Suppressor macrophage treated with lipopolysaccharide for 1 hour (primary cell): Measurements from ENCODE around the gene TM2D1.

ENCODE experiments used
- DNase-seq, 3 donors: peaks; one replicate each; pipeline ENCODE4 v3.0.0-alpha.2; 2020 to 2022

Gene TM2D1

GRCh38 chr1:61642475-61643232, 82.3 kb downstream of the TM2D1 start:
- DNase-seq: peak; percentile 50 to 68 (median 55)

- peak; percentile 67 to 84 (median 77) for DNase-seq
These were observed 83.2 kb downstream of the TM2D1 start for GRCh38 chr1:61641578-61642336.

GRCh38 chr1:61640531-61641530, 84.1 kb downstream of the TM2D1 start:
- DNase-seq: peak; percentile 39 to 81 (median 80)

GRCh38 chr1:61639608-61640336, 85.2 kb downstream of the TM2D1 start:
- no peak for DNase-seq

- DNase-seq: peak; percentile 24 to 44 (median 33)
These were observed 85.9 kb downstream of the TM2D1 start for GRCh38 chr1:61638911-61639605.

- no peak for DNase-seq
These were observed 86.6 kb downstream of the TM2D1 start for GRCh38 chr1:61638296-61638695.

GRCh38 chr1:61637470-61637869, 87.5 kb downstream of the TM2D1 start:
- no peak for DNase-seq

- no peak for DNase-seq
These were observed 88.1 kb downstream of the TM2D1 start for GRCh38 chr1:61636814-61637213.

GRCh38 chr1:61636376-61636775, 88.6 kb downstream of the TM2D1 start:
- DNase-seq: peak in 2 of 3 donors; percentile 25 to 30

- no peak for DNase-seq
These were observed 89.4 kb downstream of the TM2D1 start for GRCh38 chr1:61635557-61635956.

- no peak for DNase-seq
These were observed 93.5 kb downstream of the TM2D1 start for GRCh38 chr1:61631436-61631835.
